Astrocyte (in vitro differentiated cells and primary cell): Measurements from ENCODE around the gene GRM7. TPM values are rescaled to one million over a fixed set of nuclear protein-coding genes. Genes with fewer than 3 reads are reported as not detected.
A peak's percentile ranks its signal among the peaks of the same experiment; 100 is the strongest.

Experiments used
- DNase-seq: peaks from one replicate; pipeline ENCODE4 v3.0.0-alpha.2; 2010; ENCODE audit warnings: low read depth
- FAIRE-seq: peaks from 2 replicates; lab custom pipeline; 2011; peaks lifted over from hg19 to GRCh38; lab: Jason Lieb, UNC
- H2AFZ ChIP-seq: 2 replicates; pipeline ENCODE4 v1.6.0; 2012; ENCODE audit warnings: low read depth, low read length, inconsistent platforms
- H3K27ac ChIP-seq: 2 replicates; pipeline ENCODE4 v1.5.1; 2011; ENCODE audit warnings: low read depth, low read length, inconsistent platforms
- H3K27me3 ChIP-seq: 2 replicates; pipeline ENCODE4 v1.6.0; 2011; ENCODE audit warnings: low read length, inconsistent platforms; ENCODE audit not compliant: insufficient read depth
- H3K36me3 ChIP-seq: 2 replicates; pipeline ENCODE4 v1.5.1; 2011; ENCODE audit warnings: low read length, inconsistent platforms; ENCODE audit not compliant: insufficient read depth
- H3K4me1 ChIP-seq: 2 replicates; pipeline ENCODE4 v1.5.1; 2011; ENCODE audit warnings: low read length, inconsistent platforms; ENCODE audit not compliant: insufficient read depth
- H3K4me2 ChIP-seq: 2 replicates; pipeline ENCODE4 v1.6.0; 2012; ENCODE audit warnings: low read length, inconsistent platforms
- H3K4me3 ChIP-seq: 2 replicates; pipeline ENCODE4 v1.5.1; 2011; ENCODE audit warnings: low read depth, mild to moderate bottlenecking, low read length, inconsistent platforms; ENCODE audit not compliant: insufficient read depth
- H3K79me2 ChIP-seq: 2 replicates; pipeline ENCODE4 v1.6.0; 2012; ENCODE audit warnings: mild to moderate bottlenecking, low read length, inconsistent platforms; ENCODE audit not compliant: insufficient read depth
- H3K9ac ChIP-seq: 2 replicates; pipeline ENCODE4 v1.6.0; 2012; ENCODE audit warnings: mild to moderate bottlenecking, low read length, inconsistent platforms
- H3K9me3 ChIP-seq: 2 replicates; pipeline ENCODE4 v1.5.1; 2012; ENCODE audit warnings: low read depth, mild to moderate bottlenecking, low read length, inconsistent platforms; ENCODE audit not compliant: insufficient read depth
- H4K20me1 ChIP-seq: 2 replicates; pipeline ENCODE4 v1.6.0; 2012; ENCODE audit warnings: low read length, inconsistent platforms; ENCODE audit not compliant: insufficient read depth
- H3K27ac Mint-ChIP-seq: one replicate; pipeline ENCODE4 v1.8.0; 2021; ENCODE audit warnings: mild to moderate bottlenecking, mixed read lengths; ENCODE audit not compliant: unreplicated experiment
- H3K27me3 Mint-ChIP-seq: one replicate; pipeline ENCODE4 v1.8.0; 2021; ENCODE audit warnings: low read depth, mixed read lengths; ENCODE audit not compliant: unreplicated experiment
- H3K36me3 Mint-ChIP-seq: one replicate; pipeline ENCODE4 v1.8.0; 2021; ENCODE audit warnings: low read depth, mixed read lengths; ENCODE audit not compliant: unreplicated experiment
- H3K4me1 Mint-ChIP-seq: one replicate; pipeline ENCODE4 v1.8.0; 2021; ENCODE audit warnings: low read depth, mixed read lengths; ENCODE audit not compliant: unreplicated experiment
- H3K4me3 Mint-ChIP-seq: one replicate; pipeline ENCODE4 v1.8.0; 2021; ENCODE audit warnings: mild to moderate bottlenecking, moderate library complexity, mixed read lengths; ENCODE audit not compliant: unreplicated experiment
- H3K9me3 Mint-ChIP-seq: one replicate; pipeline ENCODE4 v1.8.0; 2021; ENCODE audit warnings: mild to moderate bottlenecking, mixed read lengths; ENCODE audit not compliant: unreplicated experiment
- EZH2 ChIP-seq: IDR thresholded peaks from 2 replicates; pipeline ENCODE4 v1.6.1; 2012; ENCODE audit warnings: mild to moderate bottlenecking, low read length, inconsistent platforms; ENCODE audit not compliant: insufficient read depth
- total RNA-seq: library from RNA; stranded (reverse); gene quantifications from 2 replicates; pipeline ENCODE4 v1.2.1, GENCODE V29; 2021
- TF ChIP-seq, protein P1 (sequence below): IDR thresholded peaks from 2 replicates; pipeline ENCODE4 v1.5.1; 2011; ENCODE audit warnings: low read depth, mild to moderate bottlenecking, inconsistent platforms, low read length, moderate library complexity; ENCODE audit not compliant: insufficient read depth

GRM7 gene
- total RNA-seq, 1 donor from 2014 or later, result not detected

- DNase-seq (peak; percentile 89), FAIRE-seq (no peak)
- Histone ChIP-seq H3K9ac (no peak overlapping the region), H3K4me3 (no peak overlapping the region), H3K36me3 (no peaks in the 10 kb centered on the region), H2AFZ (no peak overlapping the region), H3K4me1 (peaks cover 8% of the 10 kb centered on the region), H3K4me2 (peak overlapping the region; percentile 71), H3K27ac (no peak overlapping the region), H3K79me2 (no peaks in the 10 kb centered on the region), H3K27me3 (no peaks in the 10 kb centered on the region), H4K20me1 (no peaks in the 10 kb centered on the region), H3K9me3 (no peaks in the 10 kb centered on the region)
- Mint-ChIP-seq H3K27me3 (no peaks in the 10 kb centered on the region), H3K4me3 (no peak overlapping the region), H3K27ac (peak overlapping the region; percentile 63), H3K4me1 (peaks cover 5% of the 10 kb centered on the region), H3K36me3 (no peaks in the 10 kb centered on the region), H3K9me3 (peaks cover 4% of the 10 kb centered on the region)
- TF ChIP-seq, protein P1, sequence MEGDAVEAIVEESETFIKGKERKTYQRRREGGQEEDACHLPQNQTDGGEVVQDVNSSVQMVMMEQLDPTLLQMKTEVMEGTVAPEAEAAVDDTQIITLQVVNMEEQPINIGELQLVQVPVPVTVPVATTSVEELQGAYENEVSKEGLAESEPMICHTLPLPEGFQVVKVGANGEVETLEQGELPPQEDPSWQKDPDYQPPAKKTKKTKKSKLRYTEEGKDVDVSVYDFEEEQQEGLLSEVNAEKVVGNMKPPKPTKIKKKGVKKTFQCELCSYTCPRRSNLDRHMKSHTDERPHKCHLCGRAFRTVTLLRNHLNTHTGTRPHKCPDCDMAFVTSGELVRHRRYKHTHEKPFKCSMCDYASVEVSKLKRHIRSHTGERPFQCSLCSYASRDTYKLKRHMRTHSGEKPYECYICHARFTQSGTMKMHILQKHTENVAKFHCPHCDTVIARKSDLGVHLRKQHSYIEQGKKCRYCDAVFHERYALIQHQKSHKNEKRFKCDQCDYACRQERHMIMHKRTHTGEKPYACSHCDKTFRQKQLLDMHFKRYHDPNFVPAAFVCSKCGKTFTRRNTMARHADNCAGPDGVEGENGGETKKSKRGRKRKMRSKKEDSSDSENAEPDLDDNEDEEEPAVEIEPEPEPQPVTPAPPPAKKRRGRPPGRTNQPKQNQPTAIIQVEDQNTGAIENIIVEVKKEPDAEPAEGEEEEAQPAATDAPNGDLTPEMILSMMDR, result no peak
- TF ChIP-seq EZH2, result no peak
Observed at GRCh38 chr3:7630351-7630911, 769.5 kb downstream of the GRM7 start.

- Mint-ChIP-seq H3K27ac (peak overlapping the region; percentile 63), H3K27me3 (no peaks in the 10 kb centered on the region), H3K9me3 (peaks cover 4% of the 10 kb centered on the region), H3K4me1 (peaks cover 5% of the 10 kb centered on the region), H3K36me3 (no peaks in the 10 kb centered on the region), H3K4me3 (no peak overlapping the region)
- Histone ChIP-seq H3K36me3 (no peaks in the 10 kb centered on the region), H3K4me1 (peaks cover 8% of the 10 kb centered on the region), H3K4me3 (peak overlapping the region; percentile 22), H3K9me3 (no peaks in the 10 kb centered on the region), H3K4me2 (peak overlapping the region; percentile 71), H3K9ac (peak overlapping the region; percentile 6), H2AFZ (peak overlapping the region; percentile 38), H3K27me3 (no peaks in the 10 kb centered on the region), H3K27ac (peak overlapping the region; percentile 17), H3K79me2 (no peaks in the 10 kb centered on the region), H4K20me1 (no peaks in the 10 kb centered on the region)
- DNase-seq, result peak; percentile 87
- no peak for FAIRE-seq
- TF ChIP-seq, protein P1, result no peak
- TF ChIP-seq EZH2, result no peak
Observed at GRCh38 chr3:7630925-7631324, 770.0 kb downstream of the GRM7 start.

DNA sequence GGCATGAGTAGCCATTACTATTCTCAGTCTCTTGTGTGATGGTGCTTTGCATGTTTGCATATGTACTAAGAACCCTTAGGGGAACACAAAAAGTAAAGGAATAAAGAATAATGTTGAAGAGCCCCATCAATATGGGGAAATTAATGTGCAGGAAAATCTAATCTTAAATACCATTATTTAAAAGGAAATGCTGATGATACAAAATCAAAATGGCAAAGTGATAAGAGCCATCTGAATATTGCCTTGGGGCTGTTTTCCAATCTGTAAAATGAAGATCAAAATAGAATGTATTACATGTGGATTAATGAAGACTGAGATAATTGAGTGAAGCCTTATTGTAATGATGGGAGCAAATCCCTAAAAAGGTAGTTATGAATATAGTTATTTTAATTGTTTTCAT is 771.4 kb downstream of the GRM7 start:
- H3K27me3 Mint-ChIP-seq, result no peaks in the 10 kb centered on the region
- Histone ChIP-seq H3K9me3 (no peaks in the 10 kb centered on the region), H2AFZ (no peak overlapping the region), H3K9ac (no peak overlapping the region), H4K20me1 (no peaks in the 10 kb centered on the region), H3K27me3 (no peaks in the 10 kb centered on the region), H3K27ac (no peak overlapping the region), H3K4me1 (peaks cover 8% of the 10 kb centered on the region), H3K79me2 (no peaks in the 10 kb centered on the region), H3K4me2 (no peak overlapping the region), H3K4me3 (no peak overlapping the region), H3K36me3 (no peaks in the 10 kb centered on the region)
- H3K4me1 Mint-ChIP-seq, result peaks cover 5% of the 10 kb centered on the region
- no peak overlapping the region for H3K27ac Mint-ChIP-seq
- no peaks in the 10 kb centered on the region for H3K36me3 Mint-ChIP-seq
- FAIRE-seq, result no peak
- no peak for TF ChIP-seq EZH2
- TF ChIP-seq, protein P1, result no peak
- peaks cover 4% of the 10 kb centered on the region for H3K9me3 Mint-ChIP-seq
- no peak overlapping the region for H3K4me3 Mint-ChIP-seq
- DNase-seq, result no peak
